ENCODE results near the gene SGMS1.

SGMS1 gene

DNA sequence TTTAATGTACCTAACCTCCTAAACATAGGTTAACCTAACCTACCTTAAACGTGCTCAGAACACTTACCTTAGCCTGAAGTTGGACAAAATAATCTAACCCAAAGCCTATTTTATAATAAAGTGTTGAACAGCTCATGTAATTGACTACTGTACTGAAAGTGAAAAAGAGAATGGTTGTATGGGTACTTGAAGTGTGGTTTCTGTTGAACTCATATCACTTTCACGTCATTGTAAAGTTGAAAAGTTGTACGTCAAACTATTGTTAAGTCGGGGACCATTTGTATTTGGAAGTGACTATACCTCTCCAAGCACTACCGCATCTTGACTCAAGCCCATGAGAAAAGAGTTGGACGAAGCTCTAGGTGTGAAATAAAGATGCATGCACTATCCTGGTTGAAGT lies 334.6 kb downstream of the SGMS1 start:
- Histone ChIP-seq H3K27ac (replicated peaks; ENCODE audit: low read length) (no peak overlapping the region), H3K4ac (ENCODE audit: low read length) (no peak overlapping the region), H3K9me3 (replicated peaks in 1 of 2; ENCODE audit: control insufficient read depth in 2 of 2, insufficient read depth in 1 of 2, low read depth in 1 of 2, low read length in 2 of 2) (no peaks in the 10 kb centered on the region), H2BK15ac (ENCODE audit: low read length) (no peak overlapping the region), H3K79me1 (ENCODE audit: low read depth, low read length) (no peaks in the 10 kb centered on the region), H3K14ac (ENCODE audit: low read length) (no peak overlapping the region), H3K23ac (ENCODE audit: low read depth, low read length, poor library complexity) (no peak overlapping the region), H2BK120ac (ENCODE audit: low read depth, low read length) (no peak overlapping the region), H3K18ac (ENCODE audit: low read length) (no peak overlapping the region), H3K4me1 (ENCODE audit: control insufficient read depth in 2 of 2, insufficient read depth in 1 of 2, low read depth in 1 of 2, low read length in 2 of 2) (peaks cover 0 to 2% of the 10 kb centered on the region in 2 donors), H2BK5ac (ENCODE audit: low read length) (no peak overlapping the region), H2AFZ (ENCODE audit: low read length) (no peak overlapping the region), H3K27me3 (ENCODE audit: control insufficient read depth in 3 of 3, insufficient read depth in 3 of 3, low read depth in 1 of 3, low read length in 3 of 3) (no peaks in the 10 kb centered on the region), H4K91ac (ENCODE audit: low read depth, low read length, poor library complexity) (no peak overlapping the region), H3K36me3 (replicated peaks in 1 of 2; ENCODE audit: control insufficient read depth in 2 of 2, insufficient read depth in 2 of 2, low read length in 2 of 2) (no peaks in the 10 kb centered on the region), H2AK5ac (ENCODE audit: low read depth, low read length) (no peak overlapping the region), H3K9ac (ENCODE audit: low read depth, low read length, poor library complexity) (no peak overlapping the region), H3K4me3 (ENCODE audit: low read length in 2 of 2) (no peak overlapping the region), H2BK12ac (ENCODE audit: low read length) (no peak overlapping the region), H4K8ac (ENCODE audit: low read depth, low read length) (no peak overlapping the region), H3K4me2 (ENCODE audit: insufficient read depth, low read length, poor library complexity, severe bottlenecking) (no peak overlapping the region)
- DNase-seq (ENCODE audit: low spot score), result no peak
- no CpG with 5 or more reads among the region's 6 CpGs for WGBS, 2 donors (ENCODE audit: extremely low coverage in 2 of 2, insufficient read length in 2 of 2, insufficient replicate concordance in 1 of 2)

DNA sequence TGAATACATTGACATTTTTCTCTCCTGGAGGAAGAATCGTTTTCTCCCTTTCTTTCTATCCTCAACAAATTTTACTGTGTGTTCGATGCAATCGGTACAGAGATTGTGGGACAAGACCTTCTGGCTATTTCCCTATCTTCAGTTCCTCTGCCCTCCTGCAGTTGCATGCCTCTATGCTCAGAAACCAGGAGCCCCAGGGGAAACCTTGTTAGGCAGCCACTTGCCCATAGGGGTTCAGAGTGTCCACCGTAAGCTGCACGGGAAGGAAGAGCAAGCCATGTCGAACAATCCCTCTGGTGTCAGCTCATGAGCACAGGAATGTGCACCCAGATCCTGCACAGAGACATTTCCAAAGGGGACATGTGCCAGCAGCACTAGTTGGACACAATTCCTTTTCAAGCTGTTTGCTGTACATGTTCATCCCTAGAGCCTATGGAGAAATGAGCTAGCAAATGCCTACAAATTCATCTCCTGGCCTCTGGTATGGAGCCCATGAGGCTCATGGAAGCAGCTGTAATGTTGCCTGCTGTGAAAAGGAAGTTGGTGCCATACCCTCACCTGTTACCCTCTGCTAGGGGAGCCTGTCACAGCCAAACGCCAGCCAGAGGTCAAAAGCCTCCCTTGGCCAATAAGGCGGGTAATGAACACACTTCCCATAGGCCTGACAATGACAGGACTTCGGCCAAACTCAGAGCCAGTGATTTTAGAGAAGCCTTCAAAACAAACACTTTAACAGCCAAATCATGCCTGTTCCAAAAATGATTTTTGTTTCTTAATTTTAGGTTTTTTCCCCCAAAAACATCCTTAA lies 336.6 kb downstream of the SGMS1 start:
- Histone ChIP-seq H3K9me3 (replicated peaks in 1 of 2; ENCODE audit: control insufficient read depth in 2 of 2, insufficient read depth in 1 of 2, low read depth in 1 of 2, low read length in 2 of 2) (no peaks in the 10 kb centered on the region), H2BK120ac (ENCODE audit: low read depth, low read length) (no peak overlapping the region), H3K23ac (ENCODE audit: low read depth, low read length, poor library complexity) (no peak overlapping the region), H3K79me1 (ENCODE audit: low read depth, low read length) (no peaks in the 10 kb centered on the region), H4K8ac (ENCODE audit: low read depth, low read length) (no peak overlapping the region), H2AK5ac (ENCODE audit: low read depth, low read length) (no peak overlapping the region), H3K4me2 (ENCODE audit: insufficient read depth, low read length, poor library complexity, severe bottlenecking) (no peak overlapping the region), H2BK15ac (ENCODE audit: low read length) (no peak overlapping the region), H3K27me3 (ENCODE audit: control insufficient read depth in 3 of 3, insufficient read depth in 3 of 3, low read depth in 1 of 3, low read length in 3 of 3) (peaks cover 0 to 6% (median 0%) of the 10 kb centered on the region in 3 experiments), H3K4me1 (ENCODE audit: control insufficient read depth in 2 of 2, insufficient read depth in 1 of 2, low read depth in 1 of 2, low read length in 2 of 2) (peaks cover 0 to 2% of the 10 kb centered on the region in 2 donors), H3K18ac (ENCODE audit: low read length) (no peak overlapping the region), H2BK12ac (ENCODE audit: low read length) (no peak overlapping the region), H3K4ac (ENCODE audit: low read length) (no peak overlapping the region), H3K36me3 (replicated peaks in 1 of 2; ENCODE audit: control insufficient read depth in 2 of 2, insufficient read depth in 2 of 2, low read length in 2 of 2) (no peaks in the 10 kb centered on the region), H3K14ac (ENCODE audit: low read length) (no peak overlapping the region), H2BK5ac (ENCODE audit: low read length) (no peak overlapping the region), H3K9ac (ENCODE audit: low read depth, low read length, poor library complexity) (no peak overlapping the region), H3K4me3 (ENCODE audit: low read length in 2 of 2) (no peak overlapping the region), H4K91ac (ENCODE audit: low read depth, low read length, poor library complexity) (peak overlapping the region; percentile 30), H3K27ac (replicated peaks; ENCODE audit: low read length) (no peak overlapping the region), H2AFZ (ENCODE audit: low read length) (no peak overlapping the region)
- no peak for DNase-seq (ENCODE audit: low spot score)
- WGBS, 2 donors (ENCODE audit: extremely low coverage in 2 of 2, insufficient read length in 2 of 2, insufficient replicate concordance in 1 of 2), result no CpG with 5 or more reads among the region's 9 CpGs

DNA sequence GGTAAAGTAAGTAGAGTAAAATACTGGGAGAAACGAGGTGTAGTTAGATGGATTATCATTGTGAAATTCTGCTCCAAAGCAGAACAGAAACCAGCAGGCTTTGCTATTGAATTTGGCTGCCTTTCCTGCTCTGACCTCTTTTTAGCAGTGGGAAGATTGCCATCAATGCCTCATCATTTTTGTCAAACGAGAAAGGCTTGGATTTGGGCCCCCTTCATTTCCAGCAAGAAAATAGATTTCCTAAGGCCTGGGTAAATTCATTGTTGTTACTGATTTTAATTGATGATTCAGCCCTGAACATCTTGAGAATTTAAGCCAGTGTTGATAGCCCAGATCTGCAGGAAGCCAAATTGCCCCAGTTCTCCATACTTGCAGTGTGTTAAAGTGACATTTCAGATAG lies 337.2 kb downstream of the SGMS1 start:
- Histone ChIP-seq H3K23ac (ENCODE audit: low read depth, low read length, poor library complexity) (no peak overlapping the region), H3K4me3 (ENCODE audit: low read length in 2 of 2) (no peak overlapping the region), H3K27ac (replicated peaks; ENCODE audit: low read length) (no peak overlapping the region), H4K8ac (ENCODE audit: low read depth, low read length) (no peak overlapping the region), H2BK5ac (ENCODE audit: low read length) (no peak overlapping the region), H2AFZ (ENCODE audit: low read length) (no peak overlapping the region), H3K9ac (ENCODE audit: low read depth, low read length, poor library complexity) (no peak overlapping the region), H3K4me2 (ENCODE audit: insufficient read depth, low read length, poor library complexity, severe bottlenecking) (no peak overlapping the region), H3K4ac (ENCODE audit: low read length) (no peak overlapping the region), H2BK15ac (ENCODE audit: low read length) (no peak overlapping the region), H3K9me3 (replicated peaks in 1 of 2; ENCODE audit: control insufficient read depth in 2 of 2, insufficient read depth in 1 of 2, low read depth in 1 of 2, low read length in 2 of 2) (no peaks in the 10 kb centered on the region), H3K18ac (ENCODE audit: low read length) (no peak overlapping the region), H3K4me1 (ENCODE audit: control insufficient read depth in 2 of 2, insufficient read depth in 1 of 2, low read depth in 1 of 2, low read length in 2 of 2) (peaks cover 0 to 2% of the 10 kb centered on the region in 2 donors), H2AK5ac (ENCODE audit: low read depth, low read length) (no peak overlapping the region), H2BK120ac (ENCODE audit: low read depth, low read length) (no peak overlapping the region), H3K27me3 (ENCODE audit: control insufficient read depth in 3 of 3, insufficient read depth in 3 of 3, low read depth in 1 of 3, low read length in 3 of 3) (peaks cover 0 to 6% (median 0%) of the 10 kb centered on the region in 3 experiments), H3K36me3 (replicated peaks in 1 of 2; ENCODE audit: control insufficient read depth in 2 of 2, insufficient read depth in 2 of 2, low read length in 2 of 2) (no peaks in the 10 kb centered on the region), H4K91ac (ENCODE audit: low read depth, low read length, poor library complexity) (no peak overlapping the region), H3K79me1 (ENCODE audit: low read depth, low read length) (no peaks in the 10 kb centered on the region), H2BK12ac (ENCODE audit: low read length) (no peak overlapping the region), H3K14ac (ENCODE audit: low read length) (no peak overlapping the region)
- WGBS, 2 donors (ENCODE audit: extremely low coverage in 2 of 2, insufficient read length in 2 of 2, insufficient replicate concordance in 1 of 2), result 100% methylated on average over 1 of the region's 2 CpGs
- DNase-seq (ENCODE audit: low spot score), result no peak

DNA sequence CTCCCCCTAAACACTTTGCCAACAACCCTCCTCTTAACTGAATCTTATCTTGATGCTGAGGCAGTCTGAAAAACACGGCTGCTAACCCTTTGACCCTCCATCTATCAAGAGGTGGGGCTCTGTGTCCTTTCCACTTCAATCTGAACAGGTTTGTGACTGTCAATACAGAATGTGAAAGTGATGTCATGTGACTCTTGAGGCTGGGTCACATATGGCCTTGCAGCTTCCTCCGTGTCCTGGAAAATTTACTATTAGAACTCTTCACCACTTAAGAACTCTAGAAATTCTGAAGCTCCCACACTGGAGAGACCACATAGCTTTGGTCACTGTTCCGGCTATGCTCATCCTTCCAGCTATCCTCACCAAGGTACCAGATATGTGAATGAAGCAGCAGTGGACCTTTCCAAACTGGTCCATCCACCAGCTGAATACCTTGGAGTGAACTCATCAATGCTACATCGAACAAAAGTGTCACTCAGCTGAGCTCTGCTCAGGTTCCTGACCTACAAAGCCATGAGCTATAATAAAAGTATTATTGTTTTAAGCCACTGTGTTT lies 341.7 kb downstream of the SGMS1 start:
- no peak overlapping the region for H3K18ac ChIP-seq (ENCODE audit: low read length)

More for the DNA sequence above, 341.7 kb downstream of the SGMS1 start:
- no peak overlapping the region for H4K91ac ChIP-seq (ENCODE audit: low read depth, low read length, poor library complexity)
- peaks cover 0 to 8% of the 10 kb centered on the region in 2 donors for H3K4me1 ChIP-seq (ENCODE audit: control insufficient read depth in 2 of 2, insufficient read depth in 1 of 2, low read depth in 1 of 2, low read length in 2 of 2)
- no peak overlapping the region for H2BK5ac ChIP-seq (ENCODE audit: low read length)
- no peak overlapping the region for H2AK5ac ChIP-seq (ENCODE audit: low read depth, low read length)
- H3K36me3 ChIP-seq (replicated peaks in 1 of 2; ENCODE audit: control insufficient read depth in 2 of 2, insufficient read depth in 2 of 2, low read length in 2 of 2), result no peaks in the 10 kb centered on the region
- H2BK120ac ChIP-seq (ENCODE audit: low read depth, low read length), result no peak overlapping the region
- no peak for DNase-seq (ENCODE audit: low spot score)
- H4K8ac ChIP-seq (ENCODE audit: low read depth, low read length), result no peak overlapping the region
- H2BK15ac ChIP-seq (ENCODE audit: low read length), result no peak overlapping the region
- no CpG with 5 or more reads among the region's 4 CpGs for WGBS, 2 donors (ENCODE audit: extremely low coverage in 2 of 2, insufficient read length in 2 of 2, insufficient replicate concordance in 1 of 2)
- H3K27ac ChIP-seq (replicated peaks; ENCODE audit: low read length), result no peak overlapping the region
- H3K14ac ChIP-seq (ENCODE audit: low read length), result no peak overlapping the region
- H3K27me3 ChIP-seq (ENCODE audit: control insufficient read depth in 3 of 3, insufficient read depth in 3 of 3, low read depth in 1 of 3, low read length in 3 of 3), result peaks cover 0 to 10% (median 0%) of the 10 kb centered on the region in 3 experiments
- H3K4me3 ChIP-seq (ENCODE audit: low read length in 2 of 2), result no peak overlapping the region
- no peaks in the 10 kb centered on the region for H3K79me1 ChIP-seq (ENCODE audit: low read depth, low read length)
- H3K9me3 ChIP-seq (replicated peaks in 1 of 2; ENCODE audit: control insufficient read depth in 2 of 2, insufficient read depth in 1 of 2, low read depth in 1 of 2, low read length in 2 of 2), result no peaks in the 10 kb centered on the region
- no peak overlapping the region for H3K9ac ChIP-seq (ENCODE audit: low read depth, low read length, poor library complexity)
- no peak overlapping the region for H3K4ac ChIP-seq (ENCODE audit: low read length)
- no peak overlapping the region for H3K23ac ChIP-seq (ENCODE audit: low read depth, low read length, poor library complexity)
- H2BK12ac ChIP-seq (ENCODE audit: low read length), result no peak overlapping the region
- no peak overlapping the region for H3K4me2 ChIP-seq (ENCODE audit: insufficient read depth, low read length, poor library complexity, severe bottlenecking)
- no peak overlapping the region for H2AFZ ChIP-seq (ENCODE audit: low read length)
